ENCODE measurements around the gene CCDC91. TPM values are rescaled to one million over a fixed set of nuclear protein-coding genes. Genes with fewer than 3 reads are reported as not detected.

CCDC91 gene
- total and polyA plus RNA-seq, 4 donors = 19.8 to 30.1 (median 28.7) TPM

GRCh38 chr12:28216016-28216415 is 25.8 kb downstream of the CCDC91 start:
- ATAC-seq (ENCODE audit: low FRiP score) (no peak), DNase-seq (no peak)
- intact Hi-C loops (cut with DNase I) = no loop called here
- Histone ChIP-seq H3K4me1 (ENCODE audit: control insufficient read depth in 1 of 2, insufficient read depth in 2 of 2, low read length in 2 of 2) (peaks cover 0 to 3% of the 10 kb centered on the region in 2 donors), H3K4me3 (ENCODE audit: low read length in 2 of 2) (no peak overlapping the region), H3K9me3 (ENCODE audit: control insufficient read depth, low read length) (no peaks in the 10 kb centered on the region), H3K36me3 (ENCODE audit: control insufficient read depth in 1 of 2, insufficient read depth in 2 of 2, low read length in 1 of 2) (no peaks in the 10 kb centered on the region), H3K27me3 (ENCODE audit: control insufficient read depth in 1 of 2, insufficient read depth in 2 of 2, low read length in 1 of 2) (no peaks in the 10 kb centered on the region), H3K27ac (ENCODE audit: low read depth in 1 of 2, low read length in 2 of 2) (no peak overlapping the region)
- 80 to 87% methylated on average over 2 of the region's 2 CpGs for WGBS, 2 donors

- no peak for DNase-seq
- no peaks in the 10 kb centered on the region for H3K9me3 ChIP-seq (ENCODE audit: control insufficient read depth, low read length)
- no peaks in the 10 kb centered on the region for H3K36me3 ChIP-seq (ENCODE audit: control insufficient read depth in 1 of 2, insufficient read depth in 2 of 2, low read length in 1 of 2)
- H3K4me1 ChIP-seq (ENCODE audit: control insufficient read depth in 1 of 2, insufficient read depth in 2 of 2, low read length in 2 of 2) = no peaks in the 10 kb centered on the region
- no peak overlapping the region for H3K27ac ChIP-seq (ENCODE audit: low read depth in 1 of 2, low read length in 2 of 2)
- intact Hi-C loops (cut with DNase I) = no loop called here
- 92 to 95% methylated on average over 2 of the region's 2 CpGs for WGBS, 2 donors
- H3K4me3 ChIP-seq (ENCODE audit: low read length in 2 of 2) = no peak overlapping the region
- no peaks in the 10 kb centered on the region for H3K27me3 ChIP-seq (ENCODE audit: control insufficient read depth in 1 of 2, insufficient read depth in 2 of 2, low read length in 1 of 2)
- no peak for ATAC-seq (ENCODE audit: low FRiP score)
These were observed 27.5 kb downstream of the CCDC91 start for GRCh38 chr12:28217805-28218204.

- WGBS, 2 donors = 51 to 53% methylated on average over 1 of the region's 1 CpG
- no peak for DNase-seq
- Histone ChIP-seq H3K27me3 (ENCODE audit: control insufficient read depth in 1 of 2, insufficient read depth in 2 of 2, low read length in 1 of 2) (no peaks in the 10 kb centered on the region), H3K9me3 (ENCODE audit: control insufficient read depth, low read length) (no peaks in the 10 kb centered on the region), H3K27ac (ENCODE audit: low read depth in 1 of 2, low read length in 2 of 2) (no peak overlapping the region), H3K4me3 (ENCODE audit: low read length in 2 of 2) (no peak overlapping the region), H3K4me1 (ENCODE audit: control insufficient read depth in 1 of 2, insufficient read depth in 2 of 2, low read length in 2 of 2) (no peaks in the 10 kb centered on the region), H3K36me3 (ENCODE audit: control insufficient read depth in 1 of 2, insufficient read depth in 2 of 2, low read length in 1 of 2) (no peaks in the 10 kb centered on the region)
- intact Hi-C loops (cut with DNase I) = no loop called here
- no peak for ATAC-seq (ENCODE audit: low FRiP score)
These were observed 28.6 kb downstream of the CCDC91 start for GRCh38 chr12:28218875-28219274.

DNA sequence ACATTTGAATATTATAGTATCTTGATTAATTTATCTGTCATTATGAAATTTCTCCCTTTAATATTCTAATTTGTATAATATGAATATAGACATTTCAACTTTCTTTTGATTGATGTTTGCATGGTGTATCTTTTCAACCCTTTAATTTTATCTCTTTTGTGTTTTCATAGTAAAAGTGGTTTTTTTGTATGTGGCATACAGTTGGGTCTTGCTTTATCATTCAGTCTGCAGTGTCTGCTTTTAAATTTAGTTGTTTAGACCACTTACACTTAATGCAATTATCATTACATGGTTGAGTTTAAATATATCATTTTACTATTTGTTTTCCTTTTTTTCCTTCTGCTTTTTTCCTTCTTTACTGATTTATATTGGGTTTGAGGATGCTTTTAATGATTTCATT is 29.6 kb downstream of the CCDC91 start:
- Histone ChIP-seq H3K27ac (ENCODE audit: low read depth in 1 of 2, low read length in 2 of 2) (no peak overlapping the region), H3K4me3 (ENCODE audit: low read length in 2 of 2) (no peak overlapping the region), H3K27me3 (ENCODE audit: control insufficient read depth in 1 of 2, insufficient read depth in 2 of 2, low read length in 1 of 2) (no peaks in the 10 kb centered on the region), H3K4me1 (ENCODE audit: control insufficient read depth in 1 of 2, insufficient read depth in 2 of 2, low read length in 2 of 2) (no peaks in the 10 kb centered on the region), H3K36me3 (ENCODE audit: control insufficient read depth in 1 of 2, insufficient read depth in 2 of 2, low read length in 1 of 2) (no peaks in the 10 kb centered on the region), H3K9me3 (ENCODE audit: control insufficient read depth, low read length) (no peaks in the 10 kb centered on the region)
- DNase-seq (no peak), ATAC-seq (ENCODE audit: low FRiP score) (no peak)
- intact Hi-C loops (cut with DNase I) = no loop called here

- H3K4me3 ChIP-seq (ENCODE audit: low read length in 2 of 2) = no peak overlapping the region
- H3K4me1 ChIP-seq (ENCODE audit: control insufficient read depth in 1 of 2, insufficient read depth in 2 of 2, low read length in 2 of 2) = no peaks in the 10 kb centered on the region
- ATAC-seq (ENCODE audit: low FRiP score) (no peak), DNase-seq (no peak)
- no peaks in the 10 kb centered on the region for H3K9me3 ChIP-seq (ENCODE audit: control insufficient read depth, low read length)
- H3K27me3 ChIP-seq (ENCODE audit: control insufficient read depth in 1 of 2, insufficient read depth in 2 of 2, low read length in 1 of 2) = no peaks in the 10 kb centered on the region
- no peak overlapping the region for H3K27ac ChIP-seq (ENCODE audit: low read depth in 1 of 2, low read length in 2 of 2)
- intact Hi-C loops (cut with DNase I) = no loop called here
- WGBS, 2 donors = 90 to 94% methylated on average over 2 of the region's 2 CpGs
- no peaks in the 10 kb centered on the region for H3K36me3 ChIP-seq (ENCODE audit: control insufficient read depth in 1 of 2, insufficient read depth in 2 of 2, low read length in 1 of 2)
These were observed 31.9 kb downstream of the CCDC91 start for GRCh38 chr12:28222081-28222700.

DNA sequence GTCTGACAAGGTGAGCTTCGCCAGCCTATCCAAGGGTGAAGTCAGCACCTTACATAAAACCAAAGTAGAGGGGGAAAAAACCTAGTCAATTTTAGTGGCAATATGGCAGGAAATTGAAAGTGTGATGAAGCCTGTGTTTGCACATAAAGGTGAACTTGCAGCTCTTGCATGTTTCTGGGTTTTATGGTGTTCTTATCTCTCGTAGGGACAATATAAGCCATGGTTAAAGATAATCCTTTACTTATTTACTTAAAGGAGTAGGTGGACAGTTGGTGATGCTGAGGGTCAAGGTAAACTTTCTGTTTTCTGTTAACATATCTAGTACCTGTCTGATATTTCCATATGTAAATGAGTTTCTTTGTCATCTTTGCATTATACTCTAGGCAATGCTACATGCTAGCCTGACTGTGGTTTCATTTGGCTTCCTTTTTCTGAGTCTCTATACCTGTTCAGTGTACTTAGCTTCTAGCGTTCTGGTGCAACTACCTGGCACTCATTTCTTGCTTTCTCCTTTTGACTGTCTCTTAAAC is 32.8 kb downstream of the CCDC91 start:
- Histone ChIP-seq H3K27me3 (ENCODE audit: control insufficient read depth in 1 of 2, insufficient read depth in 2 of 2, low read length in 1 of 2) (no peaks in the 10 kb centered on the region), H3K27ac (ENCODE audit: low read depth in 1 of 2, low read length in 2 of 2) (no peak overlapping the region), H3K4me1 (ENCODE audit: control insufficient read depth in 1 of 2, insufficient read depth in 2 of 2, low read length in 2 of 2) (no peaks in the 10 kb centered on the region), H3K4me3 (ENCODE audit: low read length in 2 of 2) (no peak overlapping the region), H3K36me3 (ENCODE audit: control insufficient read depth in 1 of 2, insufficient read depth in 2 of 2, low read length in 1 of 2) (no peaks in the 10 kb centered on the region), H3K9me3 (ENCODE audit: control insufficient read depth, low read length) (no peaks in the 10 kb centered on the region)
- intact Hi-C loops (cut with DNase I) = no loop called here
- ATAC-seq (ENCODE audit: low FRiP score) (no peak), DNase-seq (no peak)
- 93 to 97% methylated on average over 3 of the region's 3 CpGs for WGBS, 2 donors

- Histone ChIP-seq H3K36me3 (ENCODE audit: control insufficient read depth in 1 of 2, insufficient read depth in 2 of 2, low read length in 1 of 2) (no peaks in the 10 kb centered on the region), H3K4me1 (ENCODE audit: control insufficient read depth in 1 of 2, insufficient read depth in 2 of 2, low read length in 2 of 2) (no peaks in the 10 kb centered on the region), H3K27ac (ENCODE audit: low read depth in 1 of 2, low read length in 2 of 2) (no peak overlapping the region), H3K4me3 (ENCODE audit: low read length in 2 of 2) (no peak overlapping the region), H3K9me3 (ENCODE audit: control insufficient read depth, low read length) (no peaks in the 10 kb centered on the region), H3K27me3 (ENCODE audit: control insufficient read depth in 1 of 2, insufficient read depth in 2 of 2, low read length in 1 of 2) (no peaks in the 10 kb centered on the region)
- DNase-seq (no peak), ATAC-seq (ENCODE audit: low FRiP score) (no peak)
- intact Hi-C loops (cut with DNase I) = no loop called here
- 81 to 84% methylated on average over 2 of the region's 2 CpGs for WGBS, 2 donors
These were observed 33.6 kb downstream of the CCDC91 start for GRCh38 chr12:28223858-28224257.

DNA sequence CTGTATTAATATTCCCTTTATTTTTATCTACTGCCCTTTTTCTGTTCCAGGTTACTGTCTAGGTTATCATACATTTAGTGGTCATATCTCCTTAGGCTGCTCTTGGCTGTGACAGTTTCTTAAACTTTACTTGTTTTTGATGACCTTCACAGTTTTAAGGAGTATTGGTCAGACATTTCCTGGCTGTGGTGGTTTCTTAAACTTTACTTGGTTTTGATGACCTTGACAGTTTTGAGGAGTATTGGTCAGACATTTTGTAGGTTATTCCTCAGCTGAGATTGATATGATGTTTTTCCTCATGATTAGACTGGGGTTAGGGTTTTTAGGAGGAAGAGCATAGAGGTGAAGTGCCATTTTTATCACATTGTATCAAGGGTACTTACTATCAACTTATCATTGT is 36.4 kb downstream of the CCDC91 start:
- H3K36me3 ChIP-seq (ENCODE audit: control insufficient read depth in 1 of 2, insufficient read depth in 2 of 2, low read length in 1 of 2) = no peaks in the 10 kb centered on the region
- H3K4me1 ChIP-seq (ENCODE audit: control insufficient read depth in 1 of 2, insufficient read depth in 2 of 2, low read length in 2 of 2) = no peaks in the 10 kb centered on the region
- H3K27me3 ChIP-seq (ENCODE audit: control insufficient read depth in 1 of 2, insufficient read depth in 2 of 2, low read length in 1 of 2) = no peaks in the 10 kb centered on the region
- no peak overlapping the region for H3K27ac ChIP-seq (ENCODE audit: low read depth in 1 of 2, low read length in 2 of 2)
- H3K4me3 ChIP-seq (ENCODE audit: low read length in 2 of 2) = no peak overlapping the region
- DNase-seq (no peak), ATAC-seq (ENCODE audit: low FRiP score) (no peak)
- intact Hi-C loops (cut with DNase I) = no loop called here
- H3K9me3 ChIP-seq (ENCODE audit: control insufficient read depth, low read length) = no peaks in the 10 kb centered on the region

GRCh38 chr12:28227251-28227650 is 37.0 kb downstream of the CCDC91 start:
- intact Hi-C loops (cut with DNase I) = no loop called here
- WGBS, 2 donors = 79 to 95% methylated on average over 3 of the region's 3 CpGs
- H3K36me3 ChIP-seq (ENCODE audit: control insufficient read depth in 1 of 2, insufficient read depth in 2 of 2, low read length in 1 of 2) = no peaks in the 10 kb centered on the region
- H3K27me3 ChIP-seq (ENCODE audit: control insufficient read depth in 1 of 2, insufficient read depth in 2 of 2, low read length in 1 of 2) = no peaks in the 10 kb centered on the region
- no peaks in the 10 kb centered on the region for H3K4me1 ChIP-seq (ENCODE audit: control insufficient read depth in 1 of 2, insufficient read depth in 2 of 2, low read length in 2 of 2)
- no peaks in the 10 kb centered on the region for H3K9me3 ChIP-seq (ENCODE audit: control insufficient read depth, low read length)
- no peak overlapping the region for H3K27ac ChIP-seq (ENCODE audit: low read depth in 1 of 2, low read length in 2 of 2)
- no peak for ATAC-seq (ENCODE audit: low FRiP score)
- DNase-seq = no peak
- no peak overlapping the region for H3K4me3 ChIP-seq (ENCODE audit: low read length in 2 of 2)
